NCI-H2227 treated with DMSO at 0.1 percent for 48 hours (cell line): Measurements from ENCODE around the gene HNRNPLL.

ENCODE experiments used
- DNase-seq: peaks from one replicate; lab custom pipeline; 2025; lab: John Stamatoyannopoulos, UW

HNRNPLL gene

GRCh38 chr2:38528008-38528442 is 74.7 kb downstream of the HNRNPLL start:
- peak; percentile 71 for DNase-seq

GRCh38 chr2:38527338-38528007 is 75.3 kb downstream of the HNRNPLL start:
- no peak for DNase-seq

GRCh38 chr2:38526195-38526594 is 76.5 kb downstream of the HNRNPLL start:
- DNase-seq = no peak

- DNase-seq = no peak
Observed at GRCh38 chr2:38524580-38524979, 78.1 kb downstream of the HNRNPLL start.

- DNase-seq = no peak
Observed at GRCh38 chr2:38523728-38524437, 78.8 kb downstream of the HNRNPLL start.

- no peak for DNase-seq
Observed at GRCh38 chr2:38522754-38523349, 79.9 kb downstream of the HNRNPLL start.

- DNase-seq = no peak
Observed at GRCh38 chr2:38521835-38522234, 80.9 kb downstream of the HNRNPLL start.

GRCh38 chr2:38517284-38517683 is 85.4 kb downstream of the HNRNPLL start:
- no peak for DNase-seq

GRCh38 chr2:38516526-38516925 is 86.2 kb downstream of the HNRNPLL start:
- no peak for DNase-seq

GRCh38 chr2:38516122-38516521 is 86.6 kb downstream of the HNRNPLL start:
- no peak for DNase-seq

- DNase-seq = no peak
Observed at GRCh38 chr2:38515155-38516074, 87.3 kb downstream of the HNRNPLL start.

- DNase-seq = no peak
Observed at GRCh38 chr2:38514603-38515154, 88.0 kb downstream of the HNRNPLL start.

GRCh38 chr2:38512211-38512610 is 90.5 kb downstream of the HNRNPLL start:
- DNase-seq = no peak
